ENCODE measurements around the gene HOXB1.

Gene HOXB1

DNA sequence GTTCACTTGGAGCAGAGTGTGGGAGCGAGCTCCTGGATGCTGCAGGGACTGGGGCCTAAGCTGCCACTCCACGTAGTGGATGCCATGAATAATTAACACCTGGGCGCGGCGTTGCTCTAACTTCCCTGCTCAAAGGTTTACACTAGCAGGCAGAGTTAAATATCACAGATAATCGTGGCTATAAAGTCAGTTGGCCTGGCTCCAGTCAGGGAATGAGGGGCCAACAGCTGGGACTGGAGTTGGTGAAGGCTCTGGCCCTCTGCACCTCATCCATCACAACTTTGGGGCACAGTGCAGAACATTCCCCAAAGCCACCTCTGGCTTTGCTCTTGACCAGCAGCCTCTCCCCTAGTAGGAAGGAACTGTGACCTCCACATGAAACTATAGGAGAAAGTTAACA, 36.4 kb upstream of the HOXB1 start:
- DNase-seq = no peak

DNA sequence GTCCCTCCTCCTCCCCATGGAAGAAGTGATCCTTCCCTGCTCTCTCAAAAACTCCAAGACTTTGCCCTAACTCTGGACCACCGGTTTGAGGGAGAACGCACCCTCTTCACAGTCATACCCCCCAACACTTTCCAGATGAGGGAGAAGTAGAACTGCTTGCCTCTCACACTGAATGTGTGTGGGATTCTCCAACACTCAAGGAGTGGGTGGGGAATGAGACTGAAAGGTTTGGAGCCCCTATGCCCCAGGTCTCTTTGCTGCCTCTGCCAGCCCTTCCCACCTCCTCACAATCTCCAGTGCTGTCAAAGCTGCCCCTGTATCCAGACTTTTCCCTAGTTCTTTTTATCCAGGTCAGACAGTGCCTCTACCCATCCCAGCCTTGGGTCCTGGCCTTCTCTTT, 35.9 kb upstream of the HOXB1 start:
- DNase-seq = no peak

DNA sequence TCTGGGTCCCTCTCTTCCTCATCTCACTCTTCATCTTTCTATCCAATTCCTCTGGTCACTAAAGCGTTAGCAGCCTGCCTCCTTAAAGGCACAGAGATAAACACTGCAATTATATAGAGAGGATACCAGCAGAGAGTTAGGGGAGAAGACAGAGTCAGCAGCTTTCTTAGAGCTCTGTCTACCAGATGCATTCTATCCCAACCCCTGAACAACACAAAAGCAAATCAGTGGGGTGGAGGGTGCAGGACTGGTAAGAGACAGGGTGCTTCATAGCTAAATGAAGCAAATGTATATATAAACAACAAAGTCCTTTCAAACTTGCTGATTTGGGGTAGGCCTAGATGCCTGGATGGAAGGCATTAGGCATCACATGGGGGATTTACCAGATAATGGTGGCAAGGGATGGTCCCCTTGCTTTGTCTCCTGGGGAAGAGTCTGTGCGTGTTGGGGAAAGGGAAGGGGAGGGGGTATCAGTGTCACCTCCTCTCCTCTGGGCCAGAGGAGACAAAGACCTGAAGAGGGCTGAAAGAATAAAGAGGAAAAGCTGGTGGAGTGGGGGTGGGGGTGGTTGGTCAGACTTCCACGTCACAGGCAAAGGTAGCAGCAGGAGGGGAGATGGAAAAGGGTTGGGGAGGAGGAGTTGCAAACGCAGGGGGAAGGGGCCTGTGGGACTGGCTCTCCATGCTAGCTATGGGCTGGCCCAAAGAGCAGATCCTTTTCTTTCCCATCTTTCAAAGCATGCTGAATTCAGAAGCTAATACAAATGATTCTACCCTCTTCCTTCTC, 35.3 kb upstream of the HOXB1 start:
- no peak for DNase-seq

DNA sequence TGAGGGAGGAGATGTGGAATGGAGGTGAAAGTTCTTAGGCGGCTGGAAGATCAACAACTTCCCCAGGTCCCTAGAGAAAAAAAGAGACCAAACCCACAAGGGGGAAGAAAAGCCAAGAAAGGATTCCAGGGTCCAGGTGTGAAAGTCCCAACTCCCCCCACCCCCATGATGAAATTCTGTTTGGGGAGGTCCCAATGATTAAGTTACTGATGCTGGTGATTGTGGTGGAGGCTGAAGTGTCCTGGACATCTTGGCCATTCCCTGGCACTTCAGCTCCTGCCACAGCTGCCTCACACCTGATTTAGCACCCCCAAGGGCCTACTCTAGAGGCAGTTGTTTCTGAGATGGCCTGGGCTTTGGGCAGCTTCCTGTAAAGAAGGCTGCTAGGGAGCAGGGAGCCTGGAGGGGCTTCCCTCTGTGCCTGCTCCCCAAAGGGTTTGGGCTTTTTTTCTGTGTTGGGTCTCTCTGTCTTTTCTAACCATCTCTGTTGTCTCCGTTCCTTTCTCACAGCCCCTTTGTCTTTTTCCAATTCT, 34.3 kb upstream of the HOXB1 start:
- no peak for DNase-seq

DNA sequence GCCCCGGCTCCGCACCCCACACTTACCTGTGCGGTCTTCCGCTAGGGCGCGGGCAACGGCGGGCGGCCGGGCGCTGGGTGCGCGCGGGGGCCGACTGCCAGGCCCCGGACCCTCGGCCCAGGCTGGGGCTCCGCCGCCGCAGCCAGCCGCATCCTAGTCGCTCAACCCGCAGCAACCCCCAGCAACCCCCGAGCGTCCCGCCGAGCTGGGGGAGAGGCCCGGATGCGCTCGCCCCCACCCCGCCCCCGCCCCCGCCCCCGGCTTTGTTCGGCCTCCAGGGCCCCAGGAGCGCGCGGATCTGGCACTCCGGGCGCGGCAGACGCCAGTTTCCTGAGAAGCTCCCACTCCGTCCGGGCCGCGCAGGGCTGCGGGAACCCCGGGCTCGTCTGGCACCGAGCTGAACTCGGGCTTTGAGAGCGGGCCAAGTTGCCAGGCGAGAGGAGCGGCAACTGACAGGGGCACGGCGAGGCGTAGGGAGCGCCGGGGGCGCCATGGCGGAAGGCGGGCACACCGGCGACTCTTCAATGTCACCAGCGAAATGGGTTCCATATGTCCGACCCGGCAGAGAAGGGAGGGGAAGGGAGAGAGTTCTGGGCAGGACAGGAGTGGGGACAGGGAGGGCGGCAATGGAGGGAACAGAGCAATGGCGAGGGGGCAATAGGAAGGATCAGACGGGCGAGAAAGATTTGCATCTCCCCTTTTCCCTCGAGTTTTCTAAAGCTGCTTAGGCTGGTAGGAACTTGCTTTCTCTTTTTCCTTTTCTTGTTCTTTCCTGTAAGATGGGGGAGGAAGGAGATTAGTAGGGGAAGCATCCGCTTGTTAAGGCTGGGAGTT, 33.6 kb upstream of the HOXB1 start:
- no peak for DNase-seq

DNA sequence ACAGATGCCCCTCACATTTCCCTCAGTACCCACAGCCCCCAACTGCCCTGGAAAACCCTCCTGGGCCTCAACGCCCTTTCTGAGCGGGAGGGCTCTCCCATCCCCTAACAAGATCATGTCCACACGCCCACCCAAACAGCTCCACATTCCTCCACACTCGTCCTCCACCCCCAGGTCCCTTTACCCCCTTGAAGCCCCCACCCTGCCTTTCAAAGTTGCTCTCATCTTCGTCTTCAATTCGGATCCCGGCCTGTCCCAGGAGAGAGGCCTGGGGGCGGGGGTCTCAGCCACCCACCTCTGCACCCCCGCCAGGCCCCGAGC, 33.0 kb upstream of the HOXB1 start:
- no peak for DNase-seq

DNA sequence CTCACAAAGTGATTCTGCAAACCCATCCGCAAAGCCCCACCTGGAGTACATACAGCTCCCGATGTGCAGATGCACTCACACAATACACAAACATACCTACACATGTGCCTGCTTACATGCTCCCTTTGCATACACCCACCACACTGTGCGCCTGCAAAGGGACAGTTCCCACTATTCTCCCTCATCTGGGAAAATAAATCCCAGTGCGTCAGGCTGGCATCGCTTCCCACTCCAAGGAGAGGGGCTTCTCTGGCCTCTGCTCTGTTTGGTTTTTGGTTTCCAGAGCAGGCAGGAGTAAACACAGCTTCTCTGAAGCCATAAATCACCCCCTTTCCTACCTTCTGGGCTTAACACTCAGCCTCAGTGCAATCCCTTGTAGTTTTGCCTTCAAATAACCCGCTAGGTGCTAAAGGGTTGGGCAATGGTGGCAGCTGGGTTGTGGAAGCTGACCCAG, 32.6 kb upstream of the HOXB1 start:
- DNase-seq = no peak

DNA sequence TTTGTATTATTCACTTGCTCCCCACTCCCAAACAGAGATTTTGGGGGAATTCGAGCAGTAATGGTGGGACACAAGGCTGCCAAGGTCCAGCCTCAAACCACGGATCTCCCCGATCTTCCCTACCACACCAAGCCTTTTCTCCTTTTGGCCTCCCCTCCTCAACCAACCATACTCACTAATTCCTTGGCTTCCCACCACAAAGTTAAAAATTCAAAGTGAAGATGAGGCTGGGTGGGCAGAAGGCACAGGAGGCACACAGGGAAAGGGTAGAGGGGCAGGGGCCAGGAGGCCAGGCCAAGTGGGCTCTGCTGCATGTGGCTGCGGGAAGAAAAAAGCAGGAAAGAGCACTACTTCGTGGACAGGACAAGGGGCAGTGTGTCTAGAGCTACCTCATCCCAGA, 32.1 kb upstream of the HOXB1 start:
- DNase-seq = no peak

DNA sequence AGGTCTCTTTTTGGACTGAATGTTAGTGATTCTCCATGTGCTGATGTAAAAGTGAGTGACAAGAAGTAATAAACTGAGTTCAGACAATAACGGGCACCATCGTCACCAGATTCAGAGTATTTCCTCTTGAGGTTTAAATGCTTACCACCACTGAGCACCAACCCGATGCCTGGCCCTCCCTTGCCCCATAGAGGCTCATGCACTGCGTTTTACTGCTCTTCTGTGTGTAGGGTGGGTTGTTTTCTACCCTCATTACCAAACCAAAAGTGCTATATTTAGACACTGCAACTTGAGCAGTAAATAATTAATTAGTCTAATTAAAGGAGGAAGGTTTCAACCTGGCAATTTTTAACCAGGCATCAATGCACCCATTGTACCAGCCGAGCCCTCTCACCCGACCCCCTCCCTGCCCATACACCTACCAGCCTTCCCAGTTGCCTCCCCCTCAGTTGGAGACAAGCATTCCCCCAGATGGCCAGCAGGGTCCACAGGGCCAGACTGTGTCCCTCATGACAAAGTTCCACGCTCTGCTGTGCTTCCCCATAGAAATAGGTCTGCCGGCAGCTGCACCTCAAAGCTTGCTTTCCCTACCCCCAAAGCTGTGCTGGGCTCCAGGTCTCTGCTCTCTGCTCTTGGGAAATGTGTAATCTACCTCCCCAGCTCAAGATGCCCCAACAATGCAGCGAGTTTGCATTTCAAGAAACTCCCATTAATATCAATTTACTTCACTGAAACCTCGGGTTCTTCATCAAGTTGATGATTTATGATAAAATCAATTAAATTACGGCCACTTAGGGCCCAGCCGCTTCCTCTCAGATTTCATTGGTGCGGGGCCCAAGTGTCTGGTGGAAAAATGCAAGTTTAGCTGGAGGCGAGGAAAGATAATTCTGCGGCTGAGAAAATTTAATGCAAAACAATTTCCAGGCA, 31.3 kb upstream of the HOXB1 start:
- no peak for DNase-seq

DNA sequence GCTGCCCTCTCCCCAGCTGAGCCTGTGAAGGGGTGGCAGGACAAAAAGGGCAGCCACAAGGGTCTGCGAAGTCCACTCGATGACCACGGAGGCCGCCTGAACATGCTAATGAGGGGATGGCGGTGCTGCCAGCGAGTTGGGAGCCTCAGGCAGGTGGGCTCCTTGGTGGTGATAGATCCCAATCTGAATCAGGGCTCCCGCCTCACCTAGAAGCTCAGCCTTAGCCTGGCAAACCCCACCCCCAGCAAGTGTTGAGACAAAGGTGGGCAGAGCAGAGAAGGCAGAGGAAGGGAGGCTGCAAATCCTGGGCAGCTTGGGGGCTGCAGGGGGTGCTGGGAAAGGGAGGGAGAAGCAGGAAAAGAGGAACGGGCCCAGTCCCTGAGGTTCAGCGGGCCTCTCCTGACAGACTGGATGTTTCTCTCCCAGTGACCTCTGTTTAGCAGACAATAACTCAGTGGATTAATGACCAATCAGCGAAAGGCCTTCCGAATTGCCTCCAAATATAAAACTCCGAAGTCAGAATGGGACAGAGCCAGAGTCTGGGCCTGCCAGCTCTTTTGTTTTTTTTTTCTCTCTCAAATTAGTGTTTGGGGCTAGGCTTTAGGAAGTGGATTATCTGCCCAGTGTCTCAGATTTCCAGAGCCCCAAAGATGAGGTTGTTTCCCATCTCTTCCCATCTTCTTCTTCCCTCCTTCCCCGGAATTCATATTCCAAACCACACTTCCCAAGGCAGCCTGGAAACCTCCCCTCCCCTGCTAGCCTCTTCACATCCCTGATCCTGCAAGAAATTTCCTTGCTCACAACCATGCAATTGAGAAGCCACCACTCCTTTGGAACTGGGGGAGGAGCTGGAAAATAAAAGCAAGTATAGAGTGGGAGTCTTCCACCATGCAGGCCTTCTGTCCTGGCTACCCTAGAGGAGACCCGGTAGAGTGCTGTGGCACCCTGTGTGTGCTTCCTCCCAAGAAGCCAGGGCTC, 29.3 kb upstream of the HOXB1 start:
- DNase-seq = no peak

DNA sequence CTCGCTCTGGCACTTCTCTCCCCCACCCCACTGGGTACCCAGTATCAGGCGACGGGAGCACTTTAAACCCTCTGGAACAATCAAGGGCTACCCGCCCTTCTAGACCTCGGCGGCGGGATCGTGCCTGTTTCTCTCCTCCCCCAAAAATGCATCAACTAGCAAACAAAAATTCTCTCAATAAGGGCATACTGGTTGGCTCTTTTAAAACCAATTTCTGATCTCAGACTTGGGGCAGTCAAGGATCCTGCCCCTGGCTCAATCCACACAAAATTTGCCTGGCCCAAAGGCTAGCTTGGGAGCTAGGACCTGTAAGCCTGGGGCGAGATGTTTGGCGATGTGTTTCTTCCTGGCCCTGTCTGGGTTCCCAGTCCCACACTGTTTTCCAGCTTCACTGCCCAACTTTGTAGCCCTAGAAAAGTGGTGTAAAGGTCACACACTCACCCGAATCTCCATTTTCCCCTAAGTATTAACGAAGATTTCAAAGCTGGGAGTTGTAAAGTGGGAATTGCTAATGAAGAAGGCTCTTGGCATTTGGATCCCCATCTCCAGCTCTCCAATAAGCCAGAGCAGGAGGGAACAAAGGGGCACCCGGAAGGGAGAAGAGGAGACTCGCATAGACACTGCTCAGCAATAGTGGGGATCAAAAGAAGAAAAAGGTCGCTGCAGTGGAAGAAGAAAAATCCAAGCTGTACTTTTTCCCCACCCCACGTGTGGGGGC, 28.5 kb upstream of the HOXB1 start:
- no peak for DNase-seq

DNA sequence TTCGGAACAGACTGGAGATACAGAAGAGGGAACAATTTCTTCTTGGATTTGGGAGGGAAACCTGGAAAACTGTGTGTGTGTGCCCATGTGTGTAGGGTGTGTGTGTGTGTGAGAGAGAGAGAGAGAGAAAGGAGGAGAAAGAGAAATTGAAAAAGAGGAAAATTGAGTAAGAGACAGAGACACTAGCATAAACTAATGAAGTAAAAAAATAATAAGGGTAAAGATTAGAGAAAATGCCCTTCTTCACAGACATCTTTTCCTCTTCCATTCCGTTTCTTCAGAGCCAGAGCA, 28.0 kb upstream of the HOXB1 start:
- DNase-seq = no peak

DNA sequence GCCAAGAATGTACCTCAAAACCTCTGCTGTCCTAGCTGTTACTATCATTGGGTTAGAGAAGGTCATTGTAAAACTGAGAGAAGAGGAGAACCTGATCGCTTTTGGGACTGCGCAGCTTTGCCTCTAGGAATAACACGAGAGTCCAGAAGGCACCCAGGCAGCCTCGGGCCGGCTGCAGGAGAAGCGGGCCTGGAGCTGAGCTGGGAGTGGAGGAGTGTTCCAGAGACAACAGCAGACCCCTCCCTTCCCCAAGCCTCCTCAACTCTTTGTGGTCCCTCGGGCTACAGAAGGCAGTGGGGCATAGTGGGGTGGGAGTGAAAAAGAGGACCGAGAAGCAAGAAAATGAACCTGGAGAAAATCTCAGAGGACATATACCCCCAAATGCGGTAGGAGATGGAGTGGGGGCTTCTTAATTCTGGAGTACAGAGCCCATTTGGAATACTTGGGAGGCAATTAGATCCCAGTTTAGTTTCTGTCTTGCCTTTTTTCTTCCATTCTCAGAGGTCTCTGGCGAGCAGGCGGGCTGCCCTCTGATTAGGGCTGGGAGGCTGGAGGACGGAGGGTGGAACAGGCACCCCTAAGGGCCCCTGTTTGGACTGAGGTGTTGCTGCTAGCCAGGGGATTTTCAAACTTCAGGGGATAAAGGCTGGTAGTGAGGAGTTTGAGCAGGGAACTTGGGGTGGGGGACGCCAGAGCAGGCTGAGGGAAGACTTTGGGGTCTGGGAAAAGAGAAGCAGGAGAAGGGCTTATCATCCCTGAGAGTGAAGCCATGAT, 27.4 kb upstream of the HOXB1 start:
- no peak for DNase-seq

DNA sequence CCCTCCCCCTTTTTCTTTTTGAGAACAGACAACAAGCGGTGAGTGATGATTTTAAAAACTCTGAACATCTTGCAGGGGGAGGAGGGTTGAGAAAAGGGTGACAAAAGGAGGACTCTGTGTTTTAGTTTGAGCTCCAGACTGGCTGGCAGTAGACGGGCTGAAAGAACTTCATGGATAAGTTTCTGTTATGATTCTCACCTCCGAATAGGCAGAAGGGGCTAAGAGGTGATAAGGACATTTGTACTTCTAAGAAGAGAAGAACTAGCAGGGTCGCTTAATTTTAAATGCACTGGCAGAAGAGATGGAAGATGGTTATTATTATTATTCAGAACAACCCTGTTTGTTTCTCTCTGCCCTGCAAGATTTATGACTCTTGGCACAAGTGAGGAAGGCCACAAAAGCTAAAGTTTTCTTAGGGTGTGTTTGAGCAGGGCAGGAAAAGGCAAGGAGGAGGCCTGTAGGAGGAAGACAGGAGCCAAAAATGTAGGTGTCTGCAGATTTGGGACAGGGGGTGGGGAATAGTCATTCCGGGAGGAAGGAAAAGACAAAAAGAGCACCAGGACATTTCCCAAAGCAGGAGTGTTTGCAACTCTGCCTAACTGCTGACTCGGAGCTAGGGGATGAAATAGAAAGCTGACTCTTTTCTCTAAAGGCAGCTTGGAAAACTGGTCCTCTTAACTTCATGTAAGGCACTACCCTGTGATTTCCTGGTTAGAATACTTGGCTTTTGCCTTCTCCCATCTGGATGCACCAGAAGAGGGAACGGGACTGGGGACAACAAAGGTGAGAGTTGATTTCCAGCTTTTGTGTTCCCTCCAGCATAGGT, 26.0 kb upstream of the HOXB1 start:
- no peak for DNase-seq

DNA sequence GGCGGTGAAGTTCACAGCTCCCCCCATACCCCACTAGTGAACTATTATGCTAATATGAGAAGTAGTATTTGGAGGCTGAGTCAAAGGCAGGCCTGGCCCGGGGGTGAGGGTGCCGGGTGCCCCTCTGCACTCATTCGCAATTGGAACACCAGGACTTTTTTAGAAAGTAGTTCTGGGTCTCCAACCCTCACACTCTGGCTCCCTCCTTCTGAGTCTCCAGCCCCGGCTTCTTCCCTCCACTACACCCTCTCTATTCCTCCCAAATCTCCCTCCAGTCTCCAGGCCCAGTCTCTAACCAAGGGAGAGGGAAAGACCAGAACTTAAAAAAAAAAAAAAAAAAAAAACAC, 25.4 kb upstream of the HOXB1 start:
- DNase-seq = no peak

DNA sequence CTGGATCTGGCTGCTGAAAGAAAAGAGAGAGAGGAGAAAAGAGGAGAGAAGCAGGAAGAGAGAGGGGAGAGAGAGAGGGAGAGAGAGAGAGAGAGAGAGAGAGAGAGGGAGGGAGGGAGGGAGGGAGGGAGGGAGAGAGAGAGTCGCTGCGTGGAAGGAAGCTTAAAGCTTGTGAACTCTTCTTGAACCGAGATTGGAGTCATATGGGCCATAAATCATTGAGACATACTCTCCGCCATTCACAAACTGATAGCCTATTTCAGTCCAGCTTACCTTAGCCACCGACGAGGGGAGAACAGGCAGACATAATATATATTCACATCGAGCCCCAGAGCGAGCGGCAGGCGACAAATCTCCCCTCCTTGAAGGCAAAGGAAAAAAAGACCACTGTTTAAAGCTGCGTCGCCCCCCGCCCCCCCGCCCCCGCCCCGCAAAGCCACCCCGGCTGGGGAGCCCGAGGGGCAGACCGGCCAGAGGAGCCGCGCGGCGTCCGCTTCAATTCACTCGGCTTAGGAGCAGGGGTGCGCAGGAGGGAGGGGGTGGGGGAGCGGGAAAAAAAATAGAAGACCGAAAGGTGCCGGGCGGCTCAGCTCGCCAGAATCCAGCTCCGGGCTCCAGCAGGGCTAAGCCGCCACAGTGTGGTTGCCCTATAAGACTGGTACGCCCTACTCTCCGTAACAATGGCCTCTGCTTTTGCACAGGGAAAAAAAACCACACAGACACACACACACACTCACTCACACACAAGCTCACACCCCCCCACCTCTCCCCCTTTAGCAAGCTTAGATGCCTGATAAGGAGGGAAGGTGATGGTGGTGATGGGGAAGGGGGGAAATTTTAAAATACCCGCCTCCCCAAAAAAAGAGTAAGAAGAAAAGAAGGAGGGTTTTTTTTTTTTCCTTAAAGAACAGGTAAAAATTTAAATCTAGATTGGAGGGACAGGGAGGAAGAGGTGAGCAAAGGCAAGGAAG, 24.7 kb upstream of the HOXB1 start:
- no peak for DNase-seq

DNA sequence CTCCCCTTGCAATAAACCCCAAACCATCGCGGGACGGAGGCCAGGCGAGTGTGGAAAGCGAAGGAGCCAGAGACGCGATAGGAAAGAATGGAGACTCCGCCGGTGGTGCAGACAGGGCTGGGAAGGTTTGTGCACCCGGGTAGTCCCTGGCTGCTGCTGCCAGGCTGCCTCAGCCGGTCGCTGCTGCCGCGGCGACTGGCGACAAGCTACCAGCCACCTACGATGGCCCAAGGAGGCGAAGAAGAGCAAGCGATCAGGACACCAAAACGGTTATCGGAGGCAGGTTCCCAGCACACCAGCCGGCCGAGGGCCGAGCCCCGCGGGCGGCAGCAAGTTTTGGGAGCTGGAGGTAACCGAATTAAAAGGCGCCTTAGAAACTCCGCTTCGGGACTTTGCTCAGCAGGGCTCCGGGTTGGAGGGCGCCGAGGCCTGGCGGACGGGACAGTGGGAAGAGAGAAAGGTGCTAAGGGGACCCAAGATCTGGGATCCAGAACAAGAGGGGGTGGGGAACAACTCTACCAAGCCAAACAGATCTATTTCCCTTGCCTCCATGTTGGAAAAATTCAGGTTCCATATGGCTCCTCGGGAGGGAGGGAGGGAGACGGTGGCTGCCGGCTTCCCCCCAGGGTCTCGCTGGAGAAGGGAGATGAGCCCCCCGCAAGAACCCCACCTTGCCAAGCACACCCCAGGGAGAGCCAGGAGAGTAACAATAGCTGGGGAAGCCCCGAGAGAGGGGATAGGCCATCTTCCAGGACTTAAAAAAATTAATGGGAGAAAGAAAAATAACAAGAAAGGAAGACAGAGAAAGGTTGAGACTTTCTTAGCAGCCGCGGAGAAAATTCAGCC, 23.8 kb upstream of the HOXB1 start:
- DNase-seq = no peak

DNA sequence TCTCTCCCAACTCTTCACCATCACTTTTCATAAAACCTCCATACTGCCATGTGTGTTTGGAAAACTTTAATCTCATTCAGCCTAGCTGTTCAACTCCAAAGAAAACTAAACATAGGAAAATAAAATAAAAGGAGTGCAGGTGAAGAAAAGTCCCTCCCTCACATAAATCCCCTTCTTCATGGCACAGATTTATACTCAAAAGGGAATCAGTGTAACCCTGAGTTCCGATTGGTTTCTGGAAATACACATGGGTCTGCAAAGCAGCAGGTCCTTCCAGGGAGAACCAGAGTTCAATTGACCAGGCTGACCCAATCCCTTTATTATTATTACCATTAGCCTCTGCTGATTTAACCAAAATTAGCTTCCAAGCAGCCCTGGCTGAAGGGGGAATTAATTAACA, 23.0 kb upstream of the HOXB1 start:
- no peak for DNase-seq
